SKM-1 (cell line): ENCODE data around the gene SIRT1.
"Not testable (repeated sequence)": the region's sequence is repeated elsewhere in the genome, so short reads cannot be mapped to it uniquely, and the experiment has no call there.

Experiments
- DNase-seq: peaks from one replicate; lab custom pipeline; 2025; ENCODE audit not compliant: unreplicated experiment; lab: John Stamatoyannopoulos, UW

SIRT1 gene

DNA sequence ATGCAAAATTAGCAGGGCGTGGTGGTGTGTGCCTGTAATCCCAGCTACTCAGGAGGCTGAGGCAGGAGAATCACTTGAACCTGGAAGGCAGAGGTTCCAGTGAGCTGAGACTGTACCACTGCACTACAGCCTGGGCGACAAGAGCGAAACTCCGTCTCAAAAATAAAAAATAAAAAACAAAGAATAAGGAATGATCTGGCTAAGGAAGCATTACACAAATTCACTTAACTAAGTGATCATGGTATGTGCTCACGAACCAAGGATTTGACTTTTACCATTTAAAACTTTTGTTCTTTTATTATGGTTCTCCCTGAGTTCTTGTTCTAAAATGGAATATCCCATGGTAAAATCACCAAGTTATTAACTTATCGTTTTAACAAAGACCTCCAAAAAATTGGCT lies 71.2 kb downstream of the SIRT1 start:
- DNase-seq = no peak

GRCh38 chr10:67959839-67960476 lies 75.5 kb downstream of the SIRT1 start:
- DNase-seq = no peak

- no peak for DNase-seq
These were observed 81.0 kb downstream of the SIRT1 start for GRCh38 chr10:67965456-67965855.

DNA sequence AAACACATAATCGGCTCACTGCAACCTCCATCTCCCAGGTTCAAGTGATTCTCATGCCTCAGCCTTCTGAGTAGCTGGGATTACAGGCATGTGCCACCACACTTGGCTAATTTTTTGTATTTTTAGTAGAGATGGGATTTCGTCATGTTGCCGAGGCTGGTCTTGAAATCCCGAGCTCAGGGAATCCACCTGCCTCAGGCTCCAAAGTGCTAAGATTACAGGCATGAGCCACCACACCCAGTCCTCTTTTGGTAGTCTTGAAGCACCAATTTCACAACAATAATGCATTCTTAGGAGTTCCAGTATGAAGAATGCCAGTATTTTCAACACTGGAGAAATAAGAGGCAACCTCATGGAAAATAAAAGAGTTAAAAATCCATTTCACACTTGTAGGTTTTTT lies 81.6 kb downstream of the SIRT1 start:
- not testable (repeated sequence) for DNase-seq
